OCI-LY7 (cell line): Measurements from ENCODE around the gene ENKUR. TPM values are rescaled to one million over a fixed set of nuclear protein-coding genes. Genes with fewer than 3 reads are reported as not detected.
"Not testable (repeated sequence)": the region's sequence is repeated elsewhere in the genome, so short reads cannot be mapped to it uniquely, and the experiment has no call there.

ENCODE experiments used
- BruUV-seq: library from RNA; stranded (reverse); fragments of 400-500 nt; replicated peaks from 2 replicates; lab custom pipeline; 2021; lab: Mats Ljungman, UMichigan
- CTCF ChIA-PET: fragments of 300-600 bp; sonication (Branson Sonifier 250); formaldehyde crosslinking; loops from one replicate; lab custom pipeline; 2022; ENCODE audit warnings: antibody characterized with exemption; ENCODE audit not compliant: unreplicated experiment; lab: Charles Lee
- POLR2A ChIA-PET: fragments of 300-600 bp; sonication (Branson Sonifier 250); formaldehyde crosslinking; loops from one replicate; lab custom pipeline; 2022; ENCODE audit warnings: antibody characterized with exemption; lab: Charles Lee
- DNase-seq: peaks from one replicate; pipeline ENCODE4 v3.0.0-alpha.2; 2015; ENCODE audit warnings: low spot score
- H2AFZ ChIP-seq: fragments of 200-600 bp; sonication (generic), shearing (Covaris generic); 2 replicates; pipeline ENCODE4 v1.6.1; 2014; ENCODE audit warnings: mild to moderate bottlenecking, antibody characterized with exemption, low read length, moderate library complexity
- H3K27ac ChIP-seq: fragments of 200-600 bp; sonication (generic); 2 replicates; pipeline ENCODE4 v1.5.1; 2014; ENCODE audit warnings: mixed run types, low read depth, mild to moderate bottlenecking, moderate library complexity, low read length, inconsistent platforms; ENCODE audit not compliant: poor library complexity, severe bottlenecking
- H3K36me3 ChIP-seq: fragments of 200-600 bp; sonication (generic); 2 replicates; pipeline ENCODE4 v1.6.1; 2014; ENCODE audit warnings: mild to moderate bottlenecking, antibody characterized with exemption, low read length, moderate library complexity, mixed read lengths; ENCODE audit not compliant: insufficient read depth
- H3K4me1 ChIP-seq: fragments of 200-600 bp; sonication (generic); 2 replicates; pipeline ENCODE4 v1.5.1; 2014; ENCODE audit warnings: mild to moderate bottlenecking, low read length; ENCODE audit not compliant: insufficient read depth, poor library complexity, severe bottlenecking
- H3K4me2 ChIP-seq: fragments of 200-600 bp; sonication (generic); 2 replicates; pipeline ENCODE4 v1.6.1; 2014; ENCODE audit warnings: mild to moderate bottlenecking, low read length
- H3K4me3 ChIP-seq: fragments of 200-600 bp; sonication (generic); 2 replicates; pipeline ENCODE4 v1.5.1; 2014; ENCODE audit warnings: mild to moderate bottlenecking, low read depth, low read length; ENCODE audit not compliant: poor library complexity, severe bottlenecking
- H3K79me2 ChIP-seq: fragments of 200-600 bp; sonication (generic); 2 replicates; pipeline ENCODE4 v1.6.1; 2016; ENCODE audit warnings: low read depth, mild to moderate bottlenecking, low read length, moderate library complexity, mixed read lengths; ENCODE audit not compliant: insufficient read depth
- H3K9me2 ChIP-seq: fragments of 200-600 bp; sonication (generic); 2 replicates; pipeline ENCODE4 v1.6.1; 2016; ENCODE audit warnings: mild to moderate bottlenecking, low read length, mixed read lengths; ENCODE audit not compliant: insufficient read depth
- H3K9me3 ChIP-seq: fragments of 200-600 bp; sonication (generic); 2 replicates; pipeline ENCODE4 v1.6.1; 2014; ENCODE audit warnings: mild to moderate bottlenecking, mixed run types, low read length, mixed read lengths
- H4K20me1 ChIP-seq: fragments of 200-600 bp; sonication (generic); 2 replicates; pipeline ENCODE4 v1.6.1; 2014; ENCODE audit warnings: mild to moderate bottlenecking, antibody characterized with exemption, low read length, moderate library complexity, mixed read lengths; ENCODE audit not compliant: insufficient read depth
- EZH2phosphoT487 ChIP-seq: fragments of 200-600 bp; sonication (generic); IDR thresholded peaks from 2 replicates; pipeline ENCODE4 v1.6.1; 2018; ENCODE audit warnings: low read depth, borderline replicate concordance, mild to moderate bottlenecking, mixed run types, antibody characterized with exemption, low read length, moderate library complexity, mixed read lengths
- intact Hi-C: fragments of 100-400 bp; cut with micrococcal nuclease; formaldehyde crosslinking; loops from one replicate; pipeline ENCODE4 v1.10.0; 2022; ENCODE audit not compliant: unreplicated experiment
- total RNA-seq, 2 experiments: library from RNA; depleted of rRNA in 1 of 2; stranded (reverse); fragments of >200 nt in 1 of 2; shearing (Covaris generic) in 1 of 2; gene quantifications; 2 replicates each; pipeline ENCODE4 v1.2.3, GENCODE V29; 2014 to 2022
- TF ChIP-seq, protein P1 (sequence below): fragments of 200-600 bp; sonication (generic); conservative IDR thresholded peaks from 2 replicates; pipeline ENCODE4 v1.5.1; 2014; ENCODE audit warnings: mild to moderate bottlenecking, antibody characterized with exemption, low read length, moderate library complexity, mixed read lengths

Gene ENKUR
- total RNA-seq, 2 experiments from 2014 or later: not detected

DNA sequence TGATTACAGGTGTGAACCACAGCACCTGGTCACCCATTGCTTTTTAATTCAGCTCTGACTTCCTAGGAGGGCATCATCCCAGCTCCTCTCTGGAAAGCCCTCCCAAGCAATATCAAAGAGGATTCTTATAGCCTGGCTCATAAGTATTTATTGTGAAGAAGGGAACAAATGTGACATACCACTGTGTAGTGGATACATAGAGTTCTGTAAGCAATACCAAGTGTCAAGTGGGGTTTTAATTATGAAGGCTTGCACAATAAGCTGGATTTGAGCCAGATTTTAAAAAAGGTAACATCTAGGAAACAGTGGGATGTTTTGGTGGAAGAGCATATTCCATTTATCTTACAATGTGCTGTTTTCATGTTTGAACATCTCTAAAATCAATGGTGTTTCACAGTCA is 44.6 kb downstream of the ENKUR start:
- DNase-seq: no peak
- no TSS peak for BruUV-seq
- CTCF ChIA-PET: no interaction called here
- no peak overlapping the region for H3K4me2 ChIP-seq
- intact Hi-C loops: no loop called here
- no peak overlapping the region for H3K4me3 ChIP-seq
- TF ChIP-seq EZH2phosphoT487: no peak
- TF ChIP-seq, protein P1, sequence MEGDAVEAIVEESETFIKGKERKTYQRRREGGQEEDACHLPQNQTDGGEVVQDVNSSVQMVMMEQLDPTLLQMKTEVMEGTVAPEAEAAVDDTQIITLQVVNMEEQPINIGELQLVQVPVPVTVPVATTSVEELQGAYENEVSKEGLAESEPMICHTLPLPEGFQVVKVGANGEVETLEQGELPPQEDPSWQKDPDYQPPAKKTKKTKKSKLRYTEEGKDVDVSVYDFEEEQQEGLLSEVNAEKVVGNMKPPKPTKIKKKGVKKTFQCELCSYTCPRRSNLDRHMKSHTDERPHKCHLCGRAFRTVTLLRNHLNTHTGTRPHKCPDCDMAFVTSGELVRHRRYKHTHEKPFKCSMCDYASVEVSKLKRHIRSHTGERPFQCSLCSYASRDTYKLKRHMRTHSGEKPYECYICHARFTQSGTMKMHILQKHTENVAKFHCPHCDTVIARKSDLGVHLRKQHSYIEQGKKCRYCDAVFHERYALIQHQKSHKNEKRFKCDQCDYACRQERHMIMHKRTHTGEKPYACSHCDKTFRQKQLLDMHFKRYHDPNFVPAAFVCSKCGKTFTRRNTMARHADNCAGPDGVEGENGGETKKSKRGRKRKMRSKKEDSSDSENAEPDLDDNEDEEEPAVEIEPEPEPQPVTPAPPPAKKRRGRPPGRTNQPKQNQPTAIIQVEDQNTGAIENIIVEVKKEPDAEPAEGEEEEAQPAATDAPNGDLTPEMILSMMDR: no peak
- no peaks in the 10 kb centered on the region for H3K36me3 ChIP-seq
- no peaks in the 10 kb centered on the region for H3K9me2 ChIP-seq
- H2AFZ ChIP-seq: no peak overlapping the region
- H3K4me1 ChIP-seq: no peaks in the 10 kb centered on the region
- no peaks in the 10 kb centered on the region for H3K79me2 ChIP-seq
- POLR2A ChIA-PET: interaction anchor here (0.6 kb wide), 1 partner anchor 11 kb away, joined by 3 read pairs; no protein-coding TSS in a partner anchor
- no peak overlapping the region for H3K27ac ChIP-seq
- no peaks in the 10 kb centered on the region for H3K9me3 ChIP-seq
- no peaks in the 10 kb centered on the region for H4K20me1 ChIP-seq

DNA sequence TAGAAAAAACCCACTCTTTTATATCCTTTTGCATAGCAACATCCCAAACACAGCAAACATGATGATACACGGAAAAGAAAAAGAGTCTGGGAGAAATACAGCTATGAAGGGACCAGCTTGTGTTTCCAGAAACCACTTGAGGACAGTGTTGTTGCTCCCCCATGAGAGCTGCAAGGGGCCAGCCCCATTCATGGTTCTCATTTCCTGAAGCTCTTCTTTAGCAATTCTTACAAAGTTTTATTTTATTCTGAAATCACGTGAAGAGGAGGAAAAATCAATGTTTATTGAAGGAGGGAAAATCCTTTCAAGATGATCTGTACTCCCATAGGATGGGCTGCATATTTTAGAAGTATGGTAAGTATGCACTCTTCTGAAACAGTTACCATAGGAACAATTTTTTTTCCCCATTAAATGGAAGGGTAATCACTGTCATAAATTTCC is 46.1 kb downstream of the ENKUR start:
- no peak overlapping the region for H3K4me3 ChIP-seq
- H3K9me2 ChIP-seq: no peaks in the 10 kb centered on the region
- no peak for TF ChIP-seq EZH2phosphoT487
- TF ChIP-seq, protein P1: no peak
- ChIA-PET CTCF (no interaction called here), POLR2A (no interaction called here)
- no peak overlapping the region for H3K4me2 ChIP-seq
- H3K36me3 ChIP-seq: no peaks in the 10 kb centered on the region
- no peaks in the 10 kb centered on the region for H4K20me1 ChIP-seq
- H2AFZ ChIP-seq: no peak overlapping the region
- intact Hi-C loops: no loop called here
- no peak overlapping the region for H3K27ac ChIP-seq
- no TSS peak for BruUV-seq
- H3K9me3 ChIP-seq: no peaks in the 10 kb centered on the region
- no peaks in the 10 kb centered on the region for H3K4me1 ChIP-seq
- no peak for DNase-seq
- H3K79me2 ChIP-seq: no peaks in the 10 kb centered on the region

DNA sequence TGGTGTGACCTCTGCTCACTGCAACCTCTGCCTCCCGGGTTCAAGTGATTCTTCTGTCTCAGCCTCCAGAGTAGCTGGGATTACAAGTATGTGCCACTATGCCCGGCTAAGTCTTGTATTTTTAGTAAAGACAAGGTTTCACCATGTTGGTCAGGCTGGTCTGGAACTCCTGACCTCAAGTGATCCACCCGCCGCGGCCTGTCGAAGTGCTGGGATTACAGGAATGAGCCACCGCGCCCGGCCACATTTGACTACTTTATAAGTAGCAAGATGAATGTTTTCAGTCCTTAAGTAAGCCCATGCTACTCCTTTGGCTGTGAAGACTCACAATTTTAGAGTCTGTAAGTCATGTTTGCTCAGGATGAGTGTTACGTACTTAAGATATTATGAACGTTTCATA is 47.0 kb downstream of the ENKUR start:
- H3K9me2 ChIP-seq, H3K4me3 ChIP-seq, DNase-seq, H3K9me3 ChIP-seq, CTCF ChIA-PET, H3K36me3 ChIP-seq, H3K79me2 ChIP-seq, intact Hi-C loops, BruUV-seq, H3K4me1 ChIP-seq, POLR2A ChIA-PET, H3K4me2 ChIP-seq, H4K20me1 ChIP-seq, H2AFZ ChIP-seq, H3K27ac ChIP-seq: not testable (repeated sequence)
